IMR-90 (cell line): ENCODE measurements around the gene THAP9. TPM values are rescaled to one million over a fixed set of nuclear protein-coding genes. Genes with fewer than 3 reads are reported as not detected.

Source experiments
- ATAC-seq: fragments of 200-7000 bp; cut with Tn5 transposase; 2 replicates; pipeline ENCODE4 v1.9.1; 2020; ENCODE audit warnings: low read depth, mild to moderate bottlenecking, moderate library complexity
- BruUV-seq: library from RNA; stranded (reverse); fragments of 400-500 nt; replicated peaks from 2 replicates; lab custom pipeline; 2021; lab: Mats Ljungman, UMichigan
- CTCF ChIA-PET: fragments of 300-600 bp; formaldehyde crosslinking; extraction: SDS; loops from one replicate; lab custom pipeline; 2021; ENCODE audit warnings: antibody characterized with exemption; lab: Yijun Ruan, JAX
- POLR2A ChIA-PET: fragments of 300-600 bp; sonication (Branson Sonifier 250); formaldehyde crosslinking; loops from one replicate; lab custom pipeline; 2022; ENCODE audit warnings: antibody characterized with exemption; ENCODE audit not compliant: unreplicated experiment; lab: Charles Lee
- DNase-seq: peaks from one replicate; pipeline ENCODE4 v3.0.0; 2013
- H2AFZ ChIP-seq: replicated peaks from 2 replicates; pipeline ENCODE3; 2013; ENCODE audit warnings: low read length, mild to moderate bottlenecking; ENCODE audit not compliant: poor library complexity
- H2AK5ac ChIP-seq: 2 replicates; pipeline ENCODE4 v1.6.1; 2013; ENCODE audit warnings: low read depth, low read length, inconsistent platforms
- H2AK9ac ChIP-seq: replicated peaks from 2 replicates; pipeline ENCODE3; 2013; ENCODE audit warnings: mild to moderate bottlenecking, low read depth, low read length, moderate library complexity; ENCODE audit not compliant: poor library complexity
- H2BK120ac ChIP-seq: 2 replicates; pipeline ENCODE4 v1.6.1; 2013; ENCODE audit warnings: low read depth, low read length, inconsistent platforms
- H2BK15ac ChIP-seq: 3 replicates; pipeline ENCODE4 v1.6.1; 2013; ENCODE audit warnings: low read depth, low read length, inconsistent platforms
- H2BK20ac ChIP-seq: 2 replicates; pipeline ENCODE4 v1.6.1; 2013; ENCODE audit warnings: low read depth, mild to moderate bottlenecking, inconsistent platforms, low read length, moderate library complexity
- H2BK5ac ChIP-seq: 2 replicates; pipeline ENCODE4 v1.6.1; 2013; ENCODE audit warnings: mild to moderate bottlenecking, low read depth, low read length, inconsistent platforms; ENCODE audit not compliant: poor library complexity, severe bottlenecking
- H3K14ac ChIP-seq: replicated peaks from 2 replicates; pipeline ENCODE4 v1.6.1; 2013; ENCODE audit warnings: low read depth, low read length, inconsistent platforms
- H3K18ac ChIP-seq: 2 replicates; pipeline ENCODE4 v1.6.1; 2013; ENCODE audit warnings: low read depth, low read length, control low read depth
- H3K23ac ChIP-seq: 2 replicates; pipeline ENCODE4 v1.6.1; 2013; ENCODE audit warnings: low read depth, low read length, inconsistent platforms
- H3K27ac ChIP-seq: 2 replicates; pipeline ENCODE4 v1.5.1; 2013; ENCODE audit warnings: mild to moderate bottlenecking, control low read depth, low read length; ENCODE audit not compliant: insufficient read depth
- H3K27me3 ChIP-seq: 2 replicates; pipeline ENCODE4 v1.6.1; 2013; ENCODE audit warnings: low read length; ENCODE audit not compliant: control insufficient read depth, insufficient read depth
- H3K36me3 ChIP-seq: 2 replicates; pipeline ENCODE4 v1.6.1; 2013; ENCODE audit warnings: low read length, mixed read lengths; ENCODE audit not compliant: control insufficient read depth, insufficient read depth
- H3K4ac ChIP-seq: 2 replicates; pipeline ENCODE4 v1.6.1; 2013; ENCODE audit warnings: low read depth, low read length, inconsistent platforms
- H3K4me1 ChIP-seq: 2 replicates; pipeline ENCODE4 v1.6.1; 2013; ENCODE audit warnings: low read length, mixed read lengths; ENCODE audit not compliant: control insufficient read depth, insufficient read depth
- H3K4me2 ChIP-seq: 2 replicates; pipeline ENCODE4 v1.6.1; 2013; ENCODE audit warnings: low read depth, mild to moderate bottlenecking, control low read depth, low read length, moderate library complexity
- H3K4me3 ChIP-seq: 2 replicates; pipeline ENCODE4 v1.5.1; 2013; ENCODE audit warnings: low read depth, mild to moderate bottlenecking, control low read depth, low read length, moderate library complexity; ENCODE audit not compliant: insufficient read depth
- H3K56ac ChIP-seq: 2 replicates; pipeline ENCODE4 v1.6.1; 2013; ENCODE audit warnings: low read length, inconsistent platforms; ENCODE audit not compliant: insufficient read depth; ENCODE audit errors: extremely low read depth
- H3K79me1 ChIP-seq, 2 experiments: 2 replicates each; pipeline ENCODE4 v1.6.1; 2013; ENCODE audit warnings: low read length in 2 of 2, inconsistent platforms in 1 of 2, low read depth in 1 of 2
- H3K9ac ChIP-seq: 2 replicates; pipeline ENCODE4 v1.6.1; 2013; ENCODE audit warnings: low read depth, low read length, control low read depth
- H3K9me1 ChIP-seq: 2 replicates; pipeline ENCODE4 v1.6.1; 2013; ENCODE audit warnings: low read length, inconsistent platforms; ENCODE audit not compliant: insufficient read depth
- H3K9me3 ChIP-seq: 2 replicates; pipeline ENCODE4 v1.6.1; 2013; ENCODE audit warnings: low read length; ENCODE audit not compliant: control insufficient read depth, insufficient read depth
- H4K20me1 ChIP-seq: 2 replicates; pipeline ENCODE4 v1.6.1; 2013; ENCODE audit warnings: low read length, inconsistent platforms; ENCODE audit not compliant: insufficient read depth
- H4K5ac ChIP-seq: 2 replicates; pipeline ENCODE4 v1.6.1; 2013; ENCODE audit warnings: mild to moderate bottlenecking, low read depth, low read length, control low read depth
- H4K8ac ChIP-seq, 2 experiments: 2 replicates each; pipeline ENCODE4 v1.6.1; 2013; ENCODE audit warnings: low read depth in 2 of 2, low read length in 2 of 2, control low read depth in 1 of 2, inconsistent platforms in 1 of 2
- H4K91ac ChIP-seq: 2 replicates; pipeline ENCODE4 v1.6.1; 2013; ENCODE audit warnings: low read depth, low read length, inconsistent platforms; ENCODE audit not compliant: insufficient read depth
- CHD1 ChIP-seq: IDR thresholded peaks from 2 replicates; pipeline ENCODE4 v1.6.1; 2012; ENCODE audit warnings: low read depth, low read length, improper control_type of control experiment
- RFX5 ChIP-seq: IDR thresholded peaks from 2 replicates; pipeline ENCODE4 v1.8.0; 2012; ENCODE audit warnings: low read depth, mild to moderate bottlenecking, low read length, moderate library complexity
- USF2 ChIP-seq: fragments of 150-350 bp; IDR thresholded peaks from 2 replicates; pipeline ENCODE4 v1.6.1; 2017; ENCODE audit warnings: mild to moderate bottlenecking, antibody characterized with exemption, low read length, low read depth
- WGBS, 2 experiments: methylation state at CpG; one replicate each; pipeline versions ENCODE4 v1.1.5 to v1.1.7; 2013; ENCODE audit warnings: missing lambda C conversion rate in 2 of 2; ENCODE audit not compliant: insufficient read length in 1 of 2; ENCODE audit errors: extremely low coverage in 2 of 2; 5-methylcytosine and 5-hydroxymethylcytosine counted together
- dilution Hi-C: fragments of 300-500 bp; cut with HindIII; formaldehyde crosslinking; loops from one replicate; pipeline ENCODE4 v1.14.3; 2018; ENCODE audit warnings: low sequenced_read_pairs; ENCODE audit not compliant: unreplicated experiment
- in situ Hi-C: fragments of 300-500 bp; cut with MboI; formaldehyde crosslinking; loops from 3 replicates; pipeline ENCODE4 v1.14.3; 2019; ENCODE audit warnings: low sequenced_read_pairs, inconsistent platforms, mixed read lengths
- intact Hi-C: fragments of 100-400 bp; cut with micrococcal nuclease; formaldehyde crosslinking; loops from 2 replicates; pipeline ENCODE4 v1.10.0; 2022
- polyA plus RNA-seq, 3 experiments: library from polyadenylated mRNA; depleted of rRNA; stranded (reverse); fragments of >200 nt; gene quantifications; 2 replicates each; pipeline ENCODE4 v1.2.3, GENCODE V29; 2012; ENCODE audit warnings: low replicate concordance in 1 of 3
- total RNA-seq: library from RNA; depleted of rRNA; stranded (reverse); fragments of >200 nt; gene quantifications from 2 replicates; pipeline ENCODE4 v1.2.3, GENCODE V29; 2012

THAP9 gene
- total and polyA plus RNA-seq, 2 of the 4 experiments (the other 2 are of a cell fraction): 0.86 to 2.9 TPM

GRCh38 chr4:82900066-82900410 is 497 bp upstream of the THAP9 start:
- CTCF ChIA-PET: no interaction called here
- Histone ChIP-seq H3K27me3 (no peaks in the 10 kb centered on the region), H2BK5ac (peak overlapping the region; percentile 88), H3K4me3 (peak overlapping the region; percentile 69), H3K4ac (peak overlapping the region; percentile 79), H3K9me3 (no peaks in the 10 kb centered on the region), H3K4me2 (peak overlapping the region; percentile 63), H3K18ac (0 out of 2 replicates have a peak overlapping the region, but pooled peaks have one; percentile 18), H4K91ac (peak overlapping the region; percentile 48), H3K23ac (peak overlapping the region; percentile 85), H3K9ac (peak overlapping the region; percentile 86), H2BK15ac (0 out of 3 replicates have a peak overlapping the region, but pooled peaks have one; percentile 13), H4K5ac (0 out of 2 replicates have a peak overlapping the region, but pooled peaks have one; percentile 10), H3K79me1 (peaks cover 0 to 17% of the 10 kb centered on the region in 2 experiments; a peak in 2 of 4 replicates), H3K9me1 (peaks cover 2% of the 10 kb centered on the region; the same call in 1 of the 2 replicates), H3K56ac (peak overlapping the region; percentile 80), H4K8ac (peak overlapping the region; percentile 31 to 45; a peak in 3 of 4 replicates), H3K27ac (peak overlapping the region; percentile 41), H2AK5ac (peak overlapping the region; percentile 46; the same call in 1 of the 2 replicates), H2AFZ (peak overlapping the region; percentile 93), H2BK20ac (no peak overlapping the region), H3K14ac (peak overlapping the region; percentile 79), H3K36me3 (no peaks in the 10 kb centered on the region), H3K4me1 (no peaks in the 10 kb centered on the region), H2BK120ac (peak overlapping the region; percentile 30), H4K20me1 (peaks cover 6% of the 10 kb centered on the region; the same call in 1 of the 2 replicates), H2AK9ac (peak overlapping the region; percentile 90)
- TF ChIP-seq CHD1 (0 out of 2 replicates have a peak, but pooled peaks have one; percentile 58), RFX5 (no peak), USF2 (no peak)
- TSS peak; percentile 42 for BruUV-seq
- 0% methylated on average over 7 of the region's 14 CpGs; no CpG with 5 or more reads in 1 of the 2 experiments for WGBS, 2 experiments
- ATAC-seq (peak; percentile 2), DNase-seq (peak; percentile 44)
- in situ Hi-C loops: no loop called here
- POLR2A ChIA-PET: no interaction called here
- dilution Hi-C loops: no loop called here
- intact Hi-C loops: loop anchor here (1.0 kb wide), 2 partner anchors 112 to 135 kb away; partner anchors contain the start of gene COPS4
